IMR-90 (cell line): ENCODE measurements around the gene FGF4. TPM values are rescaled to one million over a fixed set of nuclear protein-coding genes. Genes with fewer than 3 reads are reported as not detected.

Experiments used
- ATAC-seq: fragments of 200-7000 bp; cut with Tn5 transposase; 2 replicates; pipeline ENCODE4 v1.9.1; 2020; ENCODE audit warnings: low read depth, mild to moderate bottlenecking, moderate library complexity
- BruUV-seq: library from RNA; stranded (reverse); fragments of 400-500 nt; replicated peaks from 2 replicates; lab custom pipeline; 2021; lab: Mats Ljungman, UMichigan
- CTCF ChIA-PET: fragments of 300-600 bp; formaldehyde crosslinking; extraction: SDS; loops from one replicate; lab custom pipeline; 2021; ENCODE audit warnings: antibody characterized with exemption; lab: Yijun Ruan, JAX
- POLR2A ChIA-PET: fragments of 300-600 bp; sonication (Branson Sonifier 250); formaldehyde crosslinking; loops from one replicate; lab custom pipeline; 2022; ENCODE audit warnings: antibody characterized with exemption; ENCODE audit not compliant: unreplicated experiment; lab: Charles Lee
- DNase-seq: peaks from one replicate; pipeline ENCODE4 v3.0.0; 2013
- H2AFZ ChIP-seq: replicated peaks from 2 replicates; pipeline ENCODE3; 2013; ENCODE audit warnings: low read length, mild to moderate bottlenecking; ENCODE audit not compliant: poor library complexity
- H2AK5ac ChIP-seq: 2 replicates; pipeline ENCODE4 v1.6.1; 2013; ENCODE audit warnings: low read depth, low read length, inconsistent platforms
- H2AK9ac ChIP-seq: replicated peaks from 2 replicates; pipeline ENCODE3; 2013; ENCODE audit warnings: mild to moderate bottlenecking, low read depth, low read length, moderate library complexity; ENCODE audit not compliant: poor library complexity
- H2BK120ac ChIP-seq: 2 replicates; pipeline ENCODE4 v1.6.1; 2013; ENCODE audit warnings: low read depth, low read length, inconsistent platforms
- H2BK15ac ChIP-seq: 3 replicates; pipeline ENCODE4 v1.6.1; 2013; ENCODE audit warnings: low read depth, low read length, inconsistent platforms
- H2BK20ac ChIP-seq: 2 replicates; pipeline ENCODE4 v1.6.1; 2013; ENCODE audit warnings: low read depth, mild to moderate bottlenecking, inconsistent platforms, low read length, moderate library complexity
- H2BK5ac ChIP-seq: 2 replicates; pipeline ENCODE4 v1.6.1; 2013; ENCODE audit warnings: mild to moderate bottlenecking, low read depth, low read length, inconsistent platforms; ENCODE audit not compliant: poor library complexity, severe bottlenecking
- H3K14ac ChIP-seq: replicated peaks from 2 replicates; pipeline ENCODE4 v1.6.1; 2013; ENCODE audit warnings: low read depth, low read length, inconsistent platforms
- H3K18ac ChIP-seq: 2 replicates; pipeline ENCODE4 v1.6.1; 2013; ENCODE audit warnings: low read depth, low read length, control low read depth
- H3K23ac ChIP-seq: 2 replicates; pipeline ENCODE4 v1.6.1; 2013; ENCODE audit warnings: low read depth, low read length, inconsistent platforms
- H3K27ac ChIP-seq: 2 replicates; pipeline ENCODE4 v1.5.1; 2013; ENCODE audit warnings: mild to moderate bottlenecking, control low read depth, low read length; ENCODE audit not compliant: insufficient read depth
- H3K27me3 ChIP-seq: 2 replicates; pipeline ENCODE4 v1.6.1; 2013; ENCODE audit warnings: low read length; ENCODE audit not compliant: control insufficient read depth, insufficient read depth
- H3K36me3 ChIP-seq: 2 replicates; pipeline ENCODE4 v1.6.1; 2013; ENCODE audit warnings: low read length, mixed read lengths; ENCODE audit not compliant: control insufficient read depth, insufficient read depth
- H3K4ac ChIP-seq: 2 replicates; pipeline ENCODE4 v1.6.1; 2013; ENCODE audit warnings: low read depth, low read length, inconsistent platforms
- H3K4me1 ChIP-seq: 2 replicates; pipeline ENCODE4 v1.6.1; 2013; ENCODE audit warnings: low read length, mixed read lengths; ENCODE audit not compliant: control insufficient read depth, insufficient read depth
- H3K4me2 ChIP-seq: 2 replicates; pipeline ENCODE4 v1.6.1; 2013; ENCODE audit warnings: low read depth, mild to moderate bottlenecking, control low read depth, low read length, moderate library complexity
- H3K4me3 ChIP-seq: 2 replicates; pipeline ENCODE4 v1.5.1; 2013; ENCODE audit warnings: low read depth, mild to moderate bottlenecking, control low read depth, low read length, moderate library complexity; ENCODE audit not compliant: insufficient read depth
- H3K56ac ChIP-seq: 2 replicates; pipeline ENCODE4 v1.6.1; 2013; ENCODE audit warnings: low read length, inconsistent platforms; ENCODE audit not compliant: insufficient read depth; ENCODE audit errors: extremely low read depth
- H3K79me1 ChIP-seq, 2 experiments: 2 replicates each; pipeline ENCODE4 v1.6.1; 2013; ENCODE audit warnings: low read length in 2 of 2, inconsistent platforms in 1 of 2, low read depth in 1 of 2
- H3K9ac ChIP-seq: 2 replicates; pipeline ENCODE4 v1.6.1; 2013; ENCODE audit warnings: low read depth, low read length, control low read depth
- H3K9me1 ChIP-seq: 2 replicates; pipeline ENCODE4 v1.6.1; 2013; ENCODE audit warnings: low read length, inconsistent platforms; ENCODE audit not compliant: insufficient read depth
- H3K9me3 ChIP-seq: 2 replicates; pipeline ENCODE4 v1.6.1; 2013; ENCODE audit warnings: low read length; ENCODE audit not compliant: control insufficient read depth, insufficient read depth
- H4K20me1 ChIP-seq: 2 replicates; pipeline ENCODE4 v1.6.1; 2013; ENCODE audit warnings: low read length, inconsistent platforms; ENCODE audit not compliant: insufficient read depth
- H4K5ac ChIP-seq: 2 replicates; pipeline ENCODE4 v1.6.1; 2013; ENCODE audit warnings: mild to moderate bottlenecking, low read depth, low read length, control low read depth
- H4K8ac ChIP-seq, 2 experiments: 2 replicates each; pipeline ENCODE4 v1.6.1; 2013; ENCODE audit warnings: low read depth in 2 of 2, low read length in 2 of 2, control low read depth in 1 of 2, inconsistent platforms in 1 of 2
- H4K91ac ChIP-seq: 2 replicates; pipeline ENCODE4 v1.6.1; 2013; ENCODE audit warnings: low read depth, low read length, inconsistent platforms; ENCODE audit not compliant: insufficient read depth
- BHLHE40 ChIP-seq: fragments of 150-350 bp; IDR thresholded peaks from 2 replicates; pipeline ENCODE4 v1.6.1; 2016; ENCODE audit warnings: mild to moderate bottlenecking, low read depth, low read length
- CEBPB ChIP-seq: IDR thresholded peaks from 2 replicates; pipeline ENCODE4 v1.6.1; 2012; ENCODE audit warnings: low read depth, low read length, improper control_type of control experiment
- CHD1 ChIP-seq: IDR thresholded peaks from 2 replicates; pipeline ENCODE4 v1.6.1; 2012; ENCODE audit warnings: low read depth, low read length, improper control_type of control experiment
- CTCF ChIP-seq: conservative IDR thresholded peaks from 2 replicates; pipeline ENCODE4 v1.5.1; 2012; ENCODE audit warnings: mild to moderate bottlenecking, low read depth, low read length, improper control_type of control experiment
- MAFK ChIP-seq: IDR thresholded peaks from 2 replicates; pipeline ENCODE4 v1.6.1; 2012; ENCODE audit warnings: low read depth, low read length, improper control_type of control experiment
- MAZ ChIP-seq: IDR thresholded peaks from 2 replicates; pipeline ENCODE4 v1.6.1; 2012; ENCODE audit warnings: low read depth, mild to moderate bottlenecking, low read length, improper control_type of control experiment, moderate library complexity, borderline replicate concordance
- MXI1 ChIP-seq: IDR thresholded peaks from 2 replicates; pipeline ENCODE4 v1.6.1; 2012; ENCODE audit warnings: low read depth, mild to moderate bottlenecking, low read length, moderate library complexity, borderline replicate concordance
- NFE2L2 ChIP-seq: fragments of 150-350 bp; IDR thresholded peaks from 2 replicates; pipeline ENCODE4 v1.6.1; 2016; ENCODE audit warnings: low read depth, mild to moderate bottlenecking, low read length
- POLR2A ChIP-seq: IDR thresholded peaks from 2 replicates; pipeline ENCODE4 v1.6.1; 2012; ENCODE audit warnings: mild to moderate bottlenecking, low read depth, low read length
- RAD21 ChIP-seq: IDR thresholded peaks from 2 replicates; pipeline ENCODE4 v1.6.1; 2012; ENCODE audit warnings: low read length, improper control_type of control experiment
- RFX5 ChIP-seq: IDR thresholded peaks from 2 replicates; pipeline ENCODE4 v1.8.0; 2012; ENCODE audit warnings: low read depth, mild to moderate bottlenecking, low read length, moderate library complexity
- SMC3 ChIP-seq: fragments of 150-350 bp; IDR thresholded peaks from 2 replicates; pipeline ENCODE4 v1.6.1; 2016; ENCODE audit warnings: low read depth, mild to moderate bottlenecking, antibody characterized with exemption, low read length, moderate library complexity
- WGBS, 2 experiments: methylation state at CpG; one replicate each; pipeline versions ENCODE4 v1.1.5 to v1.1.7; 2013; ENCODE audit warnings: missing lambda C conversion rate in 2 of 2; ENCODE audit not compliant: insufficient read length in 1 of 2; ENCODE audit errors: extremely low coverage in 2 of 2; 5-methylcytosine and 5-hydroxymethylcytosine counted together
- dilution Hi-C: fragments of 300-500 bp; cut with HindIII; formaldehyde crosslinking; loops from one replicate; pipeline ENCODE4 v1.14.3; 2018; ENCODE audit warnings: low sequenced_read_pairs; ENCODE audit not compliant: unreplicated experiment
- in situ Hi-C: fragments of 300-500 bp; cut with MboI; formaldehyde crosslinking; loops from 3 replicates; pipeline ENCODE4 v1.14.3; 2019; ENCODE audit warnings: low sequenced_read_pairs, inconsistent platforms, mixed read lengths
- intact Hi-C: fragments of 100-400 bp; cut with micrococcal nuclease; formaldehyde crosslinking; loops from 2 replicates; pipeline ENCODE4 v1.10.0; 2022
- polyA plus RNA-seq, 3 experiments: library from polyadenylated mRNA; depleted of rRNA; stranded (reverse); fragments of >200 nt; gene quantifications; 2 replicates each; pipeline ENCODE4 v1.2.3, GENCODE V29; 2012; ENCODE audit warnings: low replicate concordance in 1 of 3
- total RNA-seq: library from RNA; depleted of rRNA; stranded (reverse); fragments of >200 nt; gene quantifications from 2 replicates; pipeline ENCODE4 v1.2.3, GENCODE V29; 2012
- TF ChIP-seq, protein P1 (sequence below): fragments of 150-350 bp; IDR thresholded peaks from 2 replicates; pipeline ENCODE4 v1.6.1; 2016; ENCODE audit warnings: low read depth, mild to moderate bottlenecking, low read length, moderate library complexity, borderline replicate concordance
- TF ChIP-seq, protein P2 (sequence below): fragments of 150-350 bp; IDR thresholded peaks from 2 replicates; pipeline ENCODE4 v1.6.1; 2017; ENCODE audit warnings: mild to moderate bottlenecking, antibody characterized with exemption, low read length, low read depth

Gene FGF4
- total and polyA plus RNA-seq, 2 of the 4 experiments (the other 2 are of a cell fraction), result not detected

- Histone ChIP-seq H3K4me1 (peaks cover 7% of the 10 kb centered on the region), H3K23ac (no peak overlapping the region), H4K5ac (no peak overlapping the region), H3K36me3 (no peaks in the 10 kb centered on the region), H3K56ac (no peak overlapping the region), H3K4me2 (no peak overlapping the region), H2BK20ac (no peak overlapping the region), H3K18ac (no peak overlapping the region), H3K4ac (no peak overlapping the region; the same call in 1 of the 2 replicates), H2AK9ac (no peak overlapping the region), H3K27me3 (peaks cover 19% of the 10 kb centered on the region; the same call in 1 of the 2 replicates), H4K20me1 (no peaks in the 10 kb centered on the region), H2AK5ac (peak overlapping the region; percentile 50; the same call in 1 of the 2 replicates), H3K14ac (no peak overlapping the region), H2BK120ac (no peak overlapping the region), H3K9me1 (peaks cover 3% of the 10 kb centered on the region), H3K79me1 (no peaks in the 10 kb centered on the region), H2BK15ac (no peak overlapping the region; the same call in 2 of the 3 replicates), H3K27ac (no peak overlapping the region), H2AFZ (peak overlapping the region; percentile 43), H3K9me3 (no peaks in the 10 kb centered on the region), H2BK5ac (no peak overlapping the region), H4K91ac (peak overlapping the region; percentile 47), H3K4me3 (no peak overlapping the region), H4K8ac (no peak overlapping the region), H3K9ac (no peak overlapping the region)
- no TSS peak for BruUV-seq
- dilution Hi-C loops (no loop called here), intact Hi-C loops (no loop called here), in situ Hi-C loops (no loop called here)
- ChIA-PET CTCF (no interaction called here), POLR2A (no interaction called here)
- no peak for DNase-seq
- 79% methylated on average over 9 of the region's 29 CpGs; no CpG with 5 or more reads in 1 of the 2 experiments for WGBS, 2 experiments
- no peak for ATAC-seq
- no peak for TF ChIP-seq POLR2A
- no peak for TF ChIP-seq SMC3
- no peak for TF ChIP-seq MXI1
- no peak for TF ChIP-seq CTCF
- no peak for TF ChIP-seq CEBPB
- TF ChIP-seq, protein P1, sequence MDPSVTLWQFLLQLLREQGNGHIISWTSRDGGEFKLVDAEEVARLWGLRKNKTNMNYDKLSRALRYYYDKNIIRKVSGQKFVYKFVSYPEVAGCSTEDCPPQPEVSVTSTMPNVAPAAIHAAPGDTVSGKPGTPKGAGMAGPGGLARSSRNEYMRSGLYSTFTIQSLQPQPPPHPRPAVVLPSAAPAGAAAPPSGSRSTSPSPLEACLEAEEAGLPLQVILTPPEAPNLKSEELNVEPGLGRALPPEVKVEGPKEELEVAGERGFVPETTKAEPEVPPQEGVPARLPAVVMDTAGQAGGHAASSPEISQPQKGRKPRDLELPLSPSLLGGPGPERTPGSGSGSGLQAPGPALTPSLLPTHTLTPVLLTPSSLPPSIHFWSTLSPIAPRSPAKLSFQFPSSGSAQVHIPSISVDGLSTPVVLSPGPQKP, result no peak
- TF ChIP-seq RAD21, result no peak
- no peak for TF ChIP-seq RFX5
- no peak for TF ChIP-seq NFE2L2
- TF ChIP-seq BHLHE40, result no peak
- TF ChIP-seq, protein P2, sequence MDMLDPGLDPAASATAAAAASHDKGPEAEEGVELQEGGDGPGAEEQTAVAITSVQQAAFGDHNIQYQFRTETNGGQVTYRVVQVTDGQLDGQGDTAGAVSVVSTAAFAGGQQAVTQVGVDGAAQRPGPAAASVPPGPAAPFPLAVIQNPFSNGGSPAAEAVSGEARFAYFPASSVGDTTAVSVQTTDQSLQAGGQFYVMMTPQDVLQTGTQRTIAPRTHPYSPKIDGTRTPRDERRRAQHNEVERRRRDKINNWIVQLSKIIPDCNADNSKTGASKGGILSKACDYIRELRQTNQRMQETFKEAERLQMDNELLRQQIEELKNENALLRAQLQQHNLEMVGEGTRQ, result no peak
- no peak for TF ChIP-seq CHD1
- no peak for TF ChIP-seq MAZ
- TF ChIP-seq MAFK, result no peak
Observed at GRCh38 chr11:69746752-69747742, 28.1 kb downstream of the FGF4 start.
